Measurements from ENCODE around the gene HOXC11. TPM values are rescaled to one million over a fixed set of nuclear protein-coding genes. Genes with fewer than 3 reads are reported as not detected.

The HOXC11 gene
- total RNA-seq, 1 experiment from 2014 or later, result 2.2 TPM

- no peaks in the 10 kb centered on the region for H3K27me3 ChIP-seq (replicated peaks; ENCODE audit: control insufficient read depth, insufficient read depth, low read length)
- intact Hi-C loops (cut with micrococcal nuclease; ENCODE audit: unreplicated experiment), result loop anchor here (1.0 to 5.0 kb wide), 3 partner anchors 16 to 147 kb away; partner anchors contain the start of gene HOXC13
- no peaks in the 10 kb centered on the region for H3K9me3 ChIP-seq
- peaks cover 17% of the 10 kb centered on the region for H3K4me1 Mint-ChIP-seq (ENCODE audit: low read depth, unreplicated experiment)
- no peaks in the 10 kb centered on the region for H3K9me3 Mint-ChIP-seq (ENCODE audit: unreplicated experiment)
- H3K4me1 ChIP-seq, result peaks cover 31% of the 10 kb centered on the region
- H3K4me3 Mint-ChIP-seq (ENCODE audit: unreplicated experiment), result peak overlapping the region; percentile 71
- H3K36me3 Mint-ChIP-seq (ENCODE audit: insufficient read depth, unreplicated experiment), result peaks cover 9% of the 10 kb centered on the region
- no peaks in the 10 kb centered on the region for H3K36me3 ChIP-seq (ENCODE audit: control insufficient read depth, insufficient read depth, low read length)
- H3K27ac Mint-ChIP-seq (ENCODE audit: unreplicated experiment), result peak overlapping the region; percentile 76
- ChIA-PET POLR2A (interaction anchor here (1.0 to 2.3 kb wide), 3 partner anchors 14 to 25 kb away, joined by 3 to 10 read pairs (median 5); no protein-coding TSS in a partner anchor), CTCF (interaction anchor here (0.8 to 2.3 kb wide), 3 partner anchors 15 to 123 kb away, joined by 3 to 18 read pairs (median 5); partner anchors contain the start of gene HOXC13)
- H3K27me3 Mint-ChIP-seq (ENCODE audit: insufficient read depth, unreplicated experiment), result no peaks in the 10 kb centered on the region
- no peak for DNase-seq
- no TSS peak for BruUV-seq (replicated peaks)
- peak overlapping the region; percentile 94 for H3K4me3 ChIP-seq (ENCODE audit: low read depth, low read length)
- no peak for TF ChIP-seq CTCF (IDR thresholded peaks at IDR 0.05; ENCODE audit: insufficient read depth in 1 of 2, low read depth in 1 of 2, low read length in 1 of 2, severe bottlenecking in 1 of 2, unreplicated experiment in 1 of 2)
These were observed 18.9 kb upstream of the HOXC11 start for GRCh38 chr12:53953831-53954693.

GRCh38 chr12:53954694-53955035 is 18.3 kb upstream of the HOXC11 start, which contains the start of gene HOXC12:
Gene HOXC12 (plus strand): TSS chr12:53954903. CDS start chr12:53954930, 27 bp downstream.
- no peaks in the 10 kb centered on the region for H3K27me3 ChIP-seq (replicated peaks; ENCODE audit: control insufficient read depth, insufficient read depth, low read length)
- Mint-ChIP-seq H3K27ac (ENCODE audit: unreplicated experiment) (peak within 1 kb of the TSS; percentile 76), H3K4me1 (ENCODE audit: low read depth, unreplicated experiment) (peaks cover 14% of the 10 kb centered on the region), H3K36me3 (ENCODE audit: insufficient read depth, unreplicated experiment) (peaks cover 9% of the 10 kb centered on the region), H3K27me3 (ENCODE audit: insufficient read depth, unreplicated experiment) (no peaks in the 10 kb centered on the region), H3K9me3 (ENCODE audit: unreplicated experiment) (no peaks in the 10 kb centered on the region), H3K4me3 (ENCODE audit: unreplicated experiment) (peak within 1 kb of the TSS; percentile 71)
- POLR2A ChIA-PET, result interaction anchor here (0.6 to 2.3 kb wide), 4 partner anchors 14 to 24 kb away, joined by 3 to 10 read pairs (median 4); no protein-coding TSS in a partner anchor
- H3K4me3 ChIP-seq (ENCODE audit: low read depth, low read length), result peak within 1 kb of the TSS; percentile 94
- BruUV-seq (replicated peaks), result no TSS peak
- no peaks in the 10 kb centered on the region for H3K36me3 ChIP-seq (ENCODE audit: control insufficient read depth, insufficient read depth, low read length)
- no peak for TF ChIP-seq CTCF (IDR thresholded peaks at IDR 0.05; ENCODE audit: insufficient read depth in 1 of 2, low read depth in 1 of 2, low read length in 1 of 2, severe bottlenecking in 1 of 2, unreplicated experiment in 1 of 2)
- intact Hi-C loops (cut with micrococcal nuclease; ENCODE audit: unreplicated experiment), result loop anchor here (1.0 to 5.0 kb wide), 3 partner anchors 16 to 147 kb away; partner anchors contain the start of gene HOXC13
- CTCF ChIA-PET, result interaction anchor here (0.6 to 1.2 kb wide), 4 partner anchors 16 to 1009 kb away, joined by 3 to 16 read pairs (median 5); partner anchors contain the start of gene HOXC13
- peaks cover 31% of the 10 kb centered on the region for H3K4me1 ChIP-seq
- DNase-seq, result peak; percentile 63 to 73
- no peaks in the 10 kb centered on the region for H3K9me3 ChIP-seq

GRCh38 chr12:53955036-53955775 is 17.7 kb upstream of the HOXC11 start:
- Mint-ChIP-seq H3K27ac (ENCODE audit: unreplicated experiment) (peak overlapping the region; percentile 76), H3K27me3 (ENCODE audit: insufficient read depth, unreplicated experiment) (no peaks in the 10 kb centered on the region), H3K4me1 (ENCODE audit: low read depth, unreplicated experiment) (peaks cover 14% of the 10 kb centered on the region), H3K4me3 (ENCODE audit: unreplicated experiment) (peak overlapping the region; percentile 71), H3K36me3 (ENCODE audit: insufficient read depth, unreplicated experiment) (peaks cover 9% of the 10 kb centered on the region), H3K9me3 (ENCODE audit: unreplicated experiment) (no peaks in the 10 kb centered on the region)
- CTCF ChIA-PET, result interaction anchor here (0.6 to 1.2 kb wide), 3 partner anchors 17 to 1009 kb away, joined by 3 to 16 read pairs (median 5); partner anchors contain the start of gene HOXC13
- POLR2A ChIA-PET, result interaction anchor here (0.6 to 1.8 kb wide), 3 partner anchors 14 to 17 kb away, joined by 3 to 5 read pairs (median 3); no protein-coding TSS in a partner anchor
- Histone ChIP-seq H3K9me3 (no peaks in the 10 kb centered on the region), H3K27me3 (replicated peaks; ENCODE audit: control insufficient read depth, insufficient read depth, low read length) (no peaks in the 10 kb centered on the region), H3K4me3 (ENCODE audit: low read depth, low read length) (peak overlapping the region; percentile 94), H3K4me1 (peaks cover 28% of the 10 kb centered on the region), H3K36me3 (ENCODE audit: control insufficient read depth, insufficient read depth, low read length) (no peaks in the 10 kb centered on the region)
- intact Hi-C loops (cut with micrococcal nuclease; ENCODE audit: unreplicated experiment), result loop anchor here (2.0 kb wide), 1 partner anchor 24 kb away; no protein-coding TSS in a partner anchor
- TSS peak; percentile 47 for BruUV-seq (replicated peaks)
- no peak for TF ChIP-seq CTCF (IDR thresholded peaks at IDR 0.05; ENCODE audit: insufficient read depth in 1 of 2, low read depth in 1 of 2, low read length in 1 of 2, severe bottlenecking in 1 of 2, unreplicated experiment in 1 of 2)
- DNase-seq, result peak in 1 of 2 experiments; percentile 55
